Measurements from ENCODE around the gene FAM168A.
"Not testable (repeated sequence)": the region's sequence is repeated elsewhere in the genome, so short reads cannot be mapped to it uniquely, and the experiment has no call there.

Gene FAM168A

GRCh38 chr11:73596547-73596946 lies 1.4 kb downstream of the FAM168A start:
- DNase-seq (ENCODE audit: low read depth): no peak

GRCh38 chr11:73592640-73593039 lies 5.3 kb downstream of the FAM168A start:
- DNase-seq (ENCODE audit: low read depth): no peak

GRCh38 chr11:73591743-73592142 lies 6.2 kb downstream of the FAM168A start:
- no peak for DNase-seq (ENCODE audit: low read depth)

GRCh38 chr11:73590991-73591390 lies 6.9 kb downstream of the FAM168A start:
- DNase-seq (ENCODE audit: low read depth): no peak

GRCh38 chr11:73586791-73587190 lies 11.1 kb downstream of the FAM168A start:
- no peak for DNase-seq (ENCODE audit: low read depth)

- no peak for DNase-seq (ENCODE audit: low read depth)
Measured at GRCh38 chr11:73585834-73586575, 11.9 kb downstream of the FAM168A start.

- DNase-seq (ENCODE audit: low read depth): no peak
Measured at GRCh38 chr11:73584831-73585230, 13.1 kb downstream of the FAM168A start.

GRCh38 chr11:73582653-73583052 lies 15.3 kb downstream of the FAM168A start:
- no peak for DNase-seq (ENCODE audit: low read depth)

GRCh38 chr11:73580749-73581148 lies 17.2 kb downstream of the FAM168A start:
- DNase-seq (ENCODE audit: low read depth): not testable (repeated sequence)

- DNase-seq (ENCODE audit: low read depth): no peak
Measured at GRCh38 chr11:73579641-73580434, 18.1 kb downstream of the FAM168A start.

- DNase-seq (ENCODE audit: low read depth): no peak
Measured at GRCh38 chr11:73578592-73579185, 19.2 kb downstream of the FAM168A start.

- no peak for DNase-seq (ENCODE audit: low read depth)
Measured at GRCh38 chr11:73577496-73577917, 20.4 kb downstream of the FAM168A start.

- DNase-seq (ENCODE audit: low read depth): no peak
Measured at GRCh38 chr11:73576185-73576614, 21.7 kb downstream of the FAM168A start.

- not testable (repeated sequence) for DNase-seq (ENCODE audit: low read depth)
Measured at GRCh38 chr11:73571982-73572381, 25.9 kb downstream of the FAM168A start.

GRCh38 chr11:73570415-73571114 lies 27.3 kb downstream of the FAM168A start:
- no peak for DNase-seq (ENCODE audit: low read depth)

- no peak for DNase-seq (ENCODE audit: low read depth)
Measured at GRCh38 chr11:73566977-73567755, 30.7 kb downstream of the FAM168A start.

- DNase-seq (ENCODE audit: low read depth): no peak
Measured at GRCh38 chr11:73566422-73566821, 31.5 kb downstream of the FAM168A start.

- no peak for DNase-seq (ENCODE audit: low read depth)
Measured at GRCh38 chr11:73565804-73566203, 32.1 kb downstream of the FAM168A start.

GRCh38 chr11:73564903-73565302 lies 33.0 kb downstream of the FAM168A start:
- DNase-seq (ENCODE audit: low read depth): no peak

GRCh38 chr11:73563539-73564200 lies 34.2 kb downstream of the FAM168A start:
- no peak for DNase-seq (ENCODE audit: low read depth)

GRCh38 chr11:73559743-73560142 lies 38.2 kb downstream of the FAM168A start:
- no peak for DNase-seq (ENCODE audit: low read depth)
